ENCODE data around the gene GAN. TPM values are rescaled to one million over a fixed set of nuclear protein-coding genes. Genes with fewer than 3 reads are reported as not detected.

GAN gene, protein sequence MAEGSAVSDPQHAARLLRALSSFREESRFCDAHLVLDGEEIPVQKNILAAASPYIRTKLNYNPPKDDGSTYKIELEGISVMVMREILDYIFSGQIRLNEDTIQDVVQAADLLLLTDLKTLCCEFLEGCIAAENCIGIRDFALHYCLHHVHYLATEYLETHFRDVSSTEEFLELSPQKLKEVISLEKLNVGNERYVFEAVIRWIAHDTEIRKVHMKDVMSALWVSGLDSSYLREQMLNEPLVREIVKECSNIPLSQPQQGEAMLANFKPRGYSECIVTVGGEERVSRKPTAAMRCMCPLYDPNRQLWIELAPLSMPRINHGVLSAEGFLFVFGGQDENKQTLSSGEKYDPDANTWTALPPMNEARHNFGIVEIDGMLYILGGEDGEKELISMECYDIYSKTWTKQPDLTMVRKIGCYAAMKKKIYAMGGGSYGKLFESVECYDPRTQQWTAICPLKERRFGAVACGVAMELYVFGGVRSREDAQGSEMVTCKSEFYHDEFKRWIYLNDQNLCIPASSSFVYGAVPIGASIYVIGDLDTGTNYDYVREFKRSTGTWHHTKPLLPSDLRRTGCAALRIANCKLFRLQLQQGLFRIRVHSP
- 4.1 and 5.9 TPM in 2 replicates for total RNA-seq

DNA sequence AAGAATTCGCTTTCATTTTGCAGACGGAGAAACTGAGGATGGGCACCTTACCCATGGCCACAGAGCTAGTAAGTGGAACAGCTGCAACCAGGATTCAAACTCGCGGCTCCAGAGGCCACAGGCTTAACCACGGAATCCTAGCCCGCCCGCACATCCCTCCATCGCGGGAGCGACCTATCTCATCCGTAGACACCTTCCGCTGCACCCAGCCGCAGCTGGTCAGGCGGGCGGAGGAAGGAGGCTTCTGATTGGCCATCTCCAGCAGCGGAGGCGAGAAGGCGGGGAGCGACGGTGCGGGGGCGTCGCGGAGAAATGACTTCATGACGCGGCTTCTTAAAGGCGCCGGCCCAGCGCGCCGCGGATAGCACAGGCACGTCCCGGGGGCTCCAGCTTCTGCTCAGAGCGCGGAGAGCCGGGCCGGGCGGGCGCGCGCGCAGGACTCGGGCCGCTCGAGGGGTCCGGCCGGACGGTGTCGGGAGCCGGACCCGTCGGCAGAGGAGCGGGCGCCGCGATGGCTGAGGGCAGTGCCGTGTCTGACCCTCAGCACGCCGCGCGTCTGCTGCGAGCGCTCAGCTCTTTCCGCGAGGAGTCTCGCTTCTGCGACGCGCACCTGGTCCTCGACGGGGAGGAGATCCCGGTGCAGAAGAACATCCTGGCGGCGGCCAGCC lies at the start of gene GAN:
Gene GAN (plus strand): TSS at position 360 of the 668 bp plus-strand sequence. CDS start 152 bp downstream, at position 512.

Other genes with a start within 250 kb of the GAN start
- 0.11 and 0.39 TPM in 2 replicates for gene C16orf46, start 237.7 kb upstream of the GAN start, total RNA-seq
- 26.3 and 57.2 TPM in 2 replicates for gene GCSH, start 218.6 kb upstream of the GAN start, total RNA-seq
- gene BCO1, start 76.3 kb upstream of the GAN start, total RNA-seq, result not detected in 2 replicates
- 13.9 and 17.1 TPM in 2 replicates for gene CMIP, start 129.8 kb downstream of the GAN start, total RNA-seq

Data from hair follicular keratinocyte (primary cell).